Measurements from ENCODE around the gene TIE1. TPM values are rescaled to one million over a fixed set of nuclear protein-coding genes. Genes with fewer than 3 reads are reported as not detected.

Gene TIE1
- total RNA-seq, 2 experiments from 2014 or later: 0.23 to 0.75 TPM

DNA sequence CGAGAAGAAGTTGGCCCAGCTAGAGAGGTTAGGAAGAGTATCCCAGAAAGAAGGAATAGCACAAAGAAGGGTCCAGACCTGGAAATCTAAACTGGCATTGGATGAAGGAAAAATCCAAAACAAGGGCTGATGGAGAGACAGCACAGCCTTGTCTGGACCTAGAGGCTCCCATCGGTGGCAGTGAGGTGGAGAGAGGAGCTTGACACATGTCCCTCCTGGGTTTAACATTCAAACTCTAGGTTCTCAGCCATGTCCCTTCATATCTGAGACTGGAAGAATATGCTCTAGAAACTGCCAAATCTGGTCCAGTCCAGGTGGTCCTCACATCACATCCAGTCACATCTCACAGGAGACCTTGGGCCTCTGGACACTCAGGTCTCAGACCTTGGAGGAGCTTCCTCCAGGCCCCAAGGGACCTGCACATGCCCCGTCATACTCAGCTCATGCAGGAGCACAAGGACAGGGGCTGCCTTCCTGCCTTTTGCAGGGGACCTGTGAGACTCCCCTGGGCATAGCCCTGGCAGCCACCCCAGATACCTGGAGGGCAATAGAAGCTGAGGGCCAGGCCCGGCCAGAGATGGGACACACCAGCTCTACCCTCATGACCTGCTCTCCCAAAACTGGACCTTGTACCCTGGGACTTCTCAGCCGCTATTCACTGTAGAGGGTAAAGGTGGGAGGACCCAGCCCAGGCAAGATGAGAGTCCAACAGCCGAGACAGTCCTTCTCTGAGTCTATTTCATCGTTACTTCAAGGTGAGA is 23.5 kb upstream of the TIE1 start:
- DNase-seq: no peak
- H3K27ac Mint-ChIP-seq: no peak overlapping the region
- ATAC-seq (ENCODE audit: low read depth): no peak
- H3K9me3 Mint-ChIP-seq: peaks cover 7% of the 10 kb centered on the region
- peaks cover 7% of the 10 kb centered on the region for H3K36me3 Mint-ChIP-seq
- peaks cover 12% of the 10 kb centered on the region for H3K4me1 Mint-ChIP-seq
- POLR2A ChIA-PET: interaction anchor here (1.9 kb wide), 1 partner anchor 8 kb away, joined by 4 read pairs; the partner anchor contains the start of gene C1orf210
- no peak overlapping the region for H3K4me3 Mint-ChIP-seq
- no peaks in the 10 kb centered on the region for H3K27me3 Mint-ChIP-seq

DNA sequence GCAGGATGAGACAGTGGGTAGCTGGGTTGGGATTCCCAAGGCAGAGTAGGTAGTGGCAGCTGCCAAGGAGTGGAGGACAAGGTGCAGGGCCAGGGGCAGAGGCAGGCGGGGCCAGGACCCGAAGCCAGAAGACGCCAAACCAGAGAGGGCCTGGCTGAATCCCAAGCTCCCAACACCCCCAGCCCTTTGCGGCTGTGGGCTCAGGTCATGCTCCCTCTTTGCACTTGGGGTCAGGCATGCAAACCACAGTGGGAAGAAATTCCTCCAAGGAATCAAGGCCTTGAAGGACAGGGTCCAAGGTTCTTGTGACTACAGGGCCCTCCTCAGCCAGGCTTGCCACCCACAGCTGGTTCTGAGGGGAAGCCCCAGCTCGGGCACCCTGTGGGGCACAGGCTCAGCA is 21.6 kb upstream of the TIE1 start:
- Mint-ChIP-seq H3K9me3 (peaks cover 7% of the 10 kb centered on the region), H3K36me3 (peaks cover 7% of the 10 kb centered on the region), H3K4me3 (no peak overlapping the region), H3K27ac (no peak overlapping the region), H3K4me1 (peaks cover 11% of the 10 kb centered on the region), H3K27me3 (no peaks in the 10 kb centered on the region)
- POLR2A ChIA-PET: no interaction called here
- DNase-seq: no peak
- ATAC-seq (ENCODE audit: low read depth): no peak

DNA sequence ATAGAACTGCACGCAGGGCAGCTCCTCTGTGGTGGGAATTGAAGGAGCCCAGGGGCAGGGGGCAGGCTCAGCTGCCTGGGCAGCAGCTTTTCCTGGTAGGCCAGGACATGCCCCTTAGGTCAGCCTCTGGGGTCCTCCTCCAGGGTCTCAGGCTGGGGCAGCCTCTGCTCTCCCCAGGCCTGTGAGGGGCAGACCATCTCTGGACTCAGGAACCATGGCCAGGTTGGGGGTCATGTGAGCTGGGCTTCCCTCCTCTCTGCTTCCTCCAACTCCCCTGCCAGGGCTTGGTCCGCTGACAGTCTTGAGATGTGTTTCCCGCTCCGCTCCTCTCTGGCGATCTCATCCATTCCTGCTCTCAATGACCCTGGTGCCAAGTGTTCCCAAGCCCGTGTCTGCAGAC is 21.1 kb upstream of the TIE1 start:
- POLR2A ChIA-PET: no interaction called here
- Mint-ChIP-seq H3K9me3 (peaks cover 4% of the 10 kb centered on the region), H3K36me3 (peaks cover 3% of the 10 kb centered on the region), H3K27ac (no peak overlapping the region), H3K4me3 (no peak overlapping the region), H3K4me1 (peaks cover 6% of the 10 kb centered on the region), H3K27me3 (no peaks in the 10 kb centered on the region)
- DNase-seq: no peak
- no peak for ATAC-seq (ENCODE audit: low read depth)

DNA sequence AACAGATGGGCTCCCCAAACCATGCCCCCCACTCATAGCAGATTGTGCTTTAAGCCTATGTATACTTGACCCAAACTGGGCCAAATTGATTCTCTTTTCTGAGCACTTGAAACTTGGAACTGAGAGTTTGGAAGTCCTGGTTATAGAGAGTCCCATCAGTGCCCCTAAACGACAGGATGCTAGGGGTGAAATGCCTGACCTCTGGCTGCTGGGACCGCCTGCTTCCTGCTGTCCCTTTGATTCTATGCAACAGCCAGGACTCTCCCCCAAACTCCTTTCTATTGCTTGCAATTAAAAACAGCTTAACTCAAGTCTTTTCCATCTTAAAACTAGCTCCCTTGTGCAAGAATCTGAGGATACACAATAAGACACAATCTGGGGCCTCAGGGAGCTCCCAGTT is 20.1 kb upstream of the TIE1 start:
- Mint-ChIP-seq H3K36me3 (no peaks in the 10 kb centered on the region), H3K4me3 (no peak overlapping the region), H3K4me1 (no peaks in the 10 kb centered on the region), H3K27me3 (no peaks in the 10 kb centered on the region), H3K27ac (no peak overlapping the region), H3K9me3 (no peaks in the 10 kb centered on the region)
- POLR2A ChIA-PET: no interaction called here
- ATAC-seq (ENCODE audit: low read depth) (no peak), DNase-seq (no peak)

DNA sequence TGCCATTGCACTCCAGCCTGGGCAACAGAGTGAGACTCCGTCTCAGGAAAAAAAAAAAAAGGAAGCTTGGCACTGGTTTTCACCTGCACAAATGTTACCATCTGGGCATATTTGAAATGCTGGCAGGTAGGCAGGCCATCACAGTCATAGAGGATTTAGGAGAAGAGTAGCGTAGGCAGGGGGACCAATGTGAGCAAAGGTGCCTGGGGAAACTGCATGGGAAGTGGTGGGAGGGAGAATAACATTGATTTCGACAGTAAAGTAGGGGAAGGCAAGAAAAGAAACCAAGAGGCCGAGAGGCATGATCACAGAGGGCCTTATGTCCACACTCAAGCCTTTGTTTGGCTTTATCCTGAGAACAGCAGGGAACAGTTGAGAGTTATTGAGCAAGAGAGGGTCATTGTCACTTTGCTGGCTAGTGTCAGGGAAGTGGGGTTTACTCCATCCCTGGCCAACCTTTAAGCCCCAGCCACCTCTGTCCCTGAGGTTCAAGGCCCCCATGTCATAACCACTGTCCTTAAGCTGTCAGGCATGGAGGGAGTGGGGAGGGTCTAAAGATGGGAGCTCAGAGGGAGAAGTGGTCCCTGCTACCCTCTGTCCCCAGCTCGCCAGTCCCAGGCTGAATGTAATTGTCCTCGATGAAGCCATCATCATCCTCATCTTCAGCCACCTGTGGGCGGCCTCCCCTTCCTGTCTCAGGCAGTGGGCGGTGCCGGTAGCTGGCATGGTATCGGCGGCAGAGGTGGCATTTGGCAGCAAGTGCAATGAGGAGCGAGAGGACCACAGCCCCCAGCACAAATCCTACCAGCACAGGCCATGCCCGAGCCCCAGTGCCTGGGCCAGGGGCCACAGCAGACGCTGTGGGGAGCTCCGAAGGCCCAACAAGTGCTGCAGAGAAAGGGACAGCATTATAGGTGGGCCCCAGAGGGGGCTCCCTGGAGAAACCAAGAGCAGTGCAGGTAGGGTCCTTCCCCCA is 18.3 kb upstream of the TIE1 start:
- POLR2A ChIA-PET: no interaction called here
- H3K4me3 Mint-ChIP-seq: no peak overlapping the region
- H3K27ac Mint-ChIP-seq: no peak overlapping the region
- no peaks in the 10 kb centered on the region for H3K4me1 Mint-ChIP-seq
- no peaks in the 10 kb centered on the region for H3K9me3 Mint-ChIP-seq
- no peaks in the 10 kb centered on the region for H3K36me3 Mint-ChIP-seq
- no peak for ATAC-seq (ENCODE audit: low read depth)
- DNase-seq: no peak
- peaks cover 6% of the 10 kb centered on the region for H3K27me3 Mint-ChIP-seq

DNA sequence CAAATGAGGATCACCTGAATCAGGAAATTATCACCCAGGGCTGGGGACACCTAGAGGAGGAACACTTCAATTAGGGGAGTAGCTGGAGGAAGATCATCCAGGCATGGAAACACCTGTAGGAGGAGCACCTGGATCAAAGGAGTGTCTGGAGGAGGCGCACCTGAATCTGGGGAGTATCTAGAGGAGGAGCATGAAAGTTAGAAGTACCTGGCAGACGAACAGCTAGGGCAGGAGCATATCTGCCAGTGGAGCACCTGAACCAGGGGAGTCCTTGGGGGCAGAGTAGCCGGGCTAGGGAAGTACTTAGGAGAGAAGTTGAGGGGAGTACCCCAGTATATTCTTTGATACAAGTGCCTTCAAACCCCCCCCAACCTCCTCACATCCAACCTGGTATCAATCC is 16.7 kb upstream of the TIE1 start:
- no peak for DNase-seq
- H3K4me1 Mint-ChIP-seq: no peaks in the 10 kb centered on the region
- ATAC-seq (ENCODE audit: low read depth): no peak
- POLR2A ChIA-PET: no interaction called here
- no peaks in the 10 kb centered on the region for H3K36me3 Mint-ChIP-seq
- H3K27me3 Mint-ChIP-seq: peaks cover 6% of the 10 kb centered on the region
- H3K27ac Mint-ChIP-seq: no peak overlapping the region
- no peaks in the 10 kb centered on the region for H3K9me3 Mint-ChIP-seq
- no peak overlapping the region for H3K4me3 Mint-ChIP-seq

DNA sequence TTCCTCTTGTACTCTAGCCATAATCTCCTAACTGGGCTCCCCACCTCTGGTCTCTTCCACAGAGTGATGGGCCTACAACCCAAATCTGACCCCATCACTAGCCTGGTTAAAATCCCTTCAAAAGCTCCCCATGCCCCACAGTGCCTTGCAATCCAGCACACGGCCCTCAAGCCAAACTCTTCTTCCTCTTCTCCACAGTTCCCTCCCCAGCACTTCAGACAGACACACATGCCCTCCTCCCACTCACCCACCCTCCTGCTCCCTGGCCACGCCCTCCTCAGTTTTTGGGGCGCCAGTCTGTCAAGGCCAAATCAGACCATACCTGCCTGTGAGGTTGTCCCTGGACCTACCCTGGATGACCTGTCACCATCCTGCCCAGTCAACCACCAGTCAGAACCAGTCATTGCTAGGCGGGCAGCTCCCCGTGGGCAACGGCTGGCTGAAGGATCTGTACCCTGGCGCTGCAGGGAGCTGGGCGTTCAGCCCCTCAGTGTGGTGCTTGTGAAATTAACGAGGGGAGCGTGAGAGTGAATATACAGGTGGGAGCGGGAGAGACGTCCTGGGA is 16.2 kb upstream of the TIE1 start:
- H3K27me3 Mint-ChIP-seq: peaks cover 6% of the 10 kb centered on the region
- H3K9me3 Mint-ChIP-seq: no peaks in the 10 kb centered on the region
- no peak overlapping the region for H3K27ac Mint-ChIP-seq
- no peaks in the 10 kb centered on the region for H3K36me3 Mint-ChIP-seq
- no peak overlapping the region for H3K4me3 Mint-ChIP-seq
- POLR2A ChIA-PET: no interaction called here
- no peak for ATAC-seq (ENCODE audit: low read depth)
- no peaks in the 10 kb centered on the region for H3K4me1 Mint-ChIP-seq
- no peak for DNase-seq

DNA sequence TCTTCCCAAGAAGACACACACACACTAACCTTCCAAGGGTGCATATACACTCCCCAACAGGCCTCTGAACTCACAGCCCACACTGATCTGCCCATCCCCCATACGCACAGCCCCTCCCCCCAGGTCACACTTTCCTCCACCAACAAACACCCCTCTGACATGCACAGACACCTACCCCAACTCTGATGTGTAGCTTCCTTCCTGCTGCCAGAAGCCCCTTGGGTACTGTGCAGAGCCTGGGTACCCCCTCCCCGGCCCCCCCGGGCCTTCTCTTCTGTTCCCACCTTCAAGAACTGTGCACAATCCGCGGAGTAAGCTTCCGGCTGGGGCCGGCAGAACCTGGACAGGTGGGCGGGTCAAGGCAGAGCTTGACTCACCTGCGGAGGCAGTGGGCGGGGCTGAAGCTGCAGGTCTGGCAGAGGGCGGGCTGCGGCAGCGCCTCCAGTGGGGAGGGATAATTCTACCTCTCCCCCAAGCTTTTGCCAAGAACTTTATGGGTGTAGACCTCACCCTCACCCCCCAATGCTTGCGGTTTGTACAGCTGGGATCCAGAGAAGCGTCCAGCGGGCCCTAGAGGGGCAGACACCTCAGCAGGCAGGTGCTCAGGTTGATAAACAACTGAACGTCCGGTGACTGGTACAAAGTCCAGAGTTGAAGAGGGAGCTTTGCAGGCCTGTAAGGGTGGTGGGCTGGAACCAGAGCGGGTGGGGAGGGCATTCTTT is 15.4 kb upstream of the TIE1 start, which contains the start of gene C1orf210:
Gene C1orf210 (minus strand): TSS at position 313 of the 722 bp plus-strand sequence. CDS start 2,311 bp downstream, outside the sequence.
- Mint-ChIP-seq H3K4me1 (no peaks in the 10 kb centered on the region), H3K9me3 (no peaks in the 10 kb centered on the region), H3K27me3 (peaks cover 6% of the 10 kb centered on the region), H3K27ac (no peak within 1 kb of the TSS), H3K4me3 (no peak within 1 kb of the TSS), H3K36me3 (no peaks in the 10 kb centered on the region)
- ATAC-seq (ENCODE audit: low read depth) (no peak), DNase-seq (no peak)
- POLR2A ChIA-PET: interaction anchor here (1.0 kb wide), 1 partner anchor 9 kb away, joined by 4 read pairs; no protein-coding TSS in a partner anchor

DNA sequence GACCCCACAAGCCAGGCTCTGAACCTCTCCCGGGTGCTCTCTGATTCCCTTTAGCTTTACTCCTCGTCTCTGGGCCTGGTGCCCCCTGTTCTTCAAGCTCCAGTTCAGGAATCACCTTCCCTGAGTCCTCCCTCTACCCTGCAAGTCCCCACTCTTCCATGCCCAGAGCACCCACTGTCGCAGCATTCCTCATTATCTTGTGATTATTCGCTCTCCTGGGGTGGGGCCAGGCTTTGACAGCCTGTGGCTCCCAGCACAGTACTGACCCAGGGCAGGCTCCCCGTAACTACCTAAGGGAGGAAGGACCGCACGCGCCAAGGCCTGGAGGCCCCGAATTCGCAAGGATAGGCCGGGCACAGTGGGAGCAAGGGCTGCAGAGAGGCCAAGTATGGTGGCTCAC is 14.7 kb upstream of the TIE1 start:
- POLR2A ChIA-PET: interaction anchor here (1.0 kb wide), 1 partner anchor 10 kb away, joined by 4 read pairs; no protein-coding TSS in a partner anchor
- no peaks in the 10 kb centered on the region for H3K9me3 Mint-ChIP-seq
- H3K4me3 Mint-ChIP-seq: no peak overlapping the region
- peaks cover 6% of the 10 kb centered on the region for H3K27me3 Mint-ChIP-seq
- no peak overlapping the region for H3K27ac Mint-ChIP-seq
- DNase-seq: no peak
- H3K36me3 Mint-ChIP-seq: no peaks in the 10 kb centered on the region
- no peaks in the 10 kb centered on the region for H3K4me1 Mint-ChIP-seq
- no peak for ATAC-seq (ENCODE audit: low read depth)

DNA sequence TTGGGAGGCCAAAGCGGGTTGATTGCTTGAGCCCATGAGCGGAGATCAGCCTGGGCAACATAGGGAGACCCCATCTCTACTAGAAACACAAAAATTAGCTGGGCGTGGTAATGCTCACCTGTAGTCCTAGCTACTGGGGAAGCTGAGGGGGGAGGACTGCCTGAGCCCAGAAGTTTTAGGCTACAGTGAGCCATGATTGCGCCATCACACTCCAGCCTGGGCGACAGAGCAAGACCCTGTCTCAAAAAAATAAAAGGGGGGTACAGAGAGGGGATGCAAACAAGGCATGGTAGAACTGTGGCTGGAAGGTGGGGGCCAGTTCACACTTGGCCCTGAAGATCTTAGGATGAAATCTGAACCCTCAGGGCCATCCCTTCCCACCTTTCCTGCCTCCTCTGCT is 14.2 kb upstream of the TIE1 start:
- H3K4me1 Mint-ChIP-seq: no peaks in the 10 kb centered on the region
- H3K27me3 Mint-ChIP-seq: peaks cover 6% of the 10 kb centered on the region
- ATAC-seq (ENCODE audit: low read depth) (no peak), DNase-seq (no peak)
- no peak overlapping the region for H3K4me3 Mint-ChIP-seq
- H3K27ac Mint-ChIP-seq: no peak overlapping the region
- H3K9me3 Mint-ChIP-seq: no peaks in the 10 kb centered on the region
- POLR2A ChIA-PET: no interaction called here
- H3K36me3 Mint-ChIP-seq: no peaks in the 10 kb centered on the region

DNA sequence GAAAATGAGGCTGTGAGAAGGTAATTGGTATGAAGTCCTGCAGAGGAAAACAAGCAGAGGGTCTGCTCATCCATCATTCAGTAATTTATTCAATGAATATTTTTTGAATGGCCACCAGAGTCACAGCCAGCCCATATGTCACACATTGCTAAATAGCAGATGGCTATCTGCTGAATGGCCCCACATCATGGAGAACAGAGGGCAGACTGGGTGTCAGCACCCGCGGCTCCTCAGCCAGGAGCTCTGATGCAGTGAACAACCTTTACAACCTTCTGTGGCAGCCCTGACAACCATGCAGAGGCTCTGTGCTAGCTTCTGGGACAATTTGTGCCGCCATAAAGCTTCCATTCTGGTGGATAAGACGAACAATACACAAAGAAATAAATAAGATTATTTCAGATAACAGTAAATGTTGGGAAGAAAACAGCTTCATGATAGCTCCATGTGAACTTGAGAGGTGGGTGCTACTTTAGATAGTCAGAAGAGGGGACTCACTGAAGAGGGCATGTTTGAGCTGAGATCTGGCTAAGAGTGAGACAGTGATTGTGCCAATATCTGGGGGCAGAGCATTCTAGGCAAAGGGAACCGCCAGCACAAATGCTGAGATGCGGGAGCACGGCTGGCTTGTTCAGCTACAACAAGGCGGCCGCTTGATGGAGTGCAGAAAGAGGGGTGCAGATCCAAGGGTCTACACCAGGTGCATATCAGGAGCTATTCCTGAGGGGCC is 12.6 kb upstream of the TIE1 start:
- Mint-ChIP-seq H3K27ac (no peak overlapping the region), H3K27me3 (peaks cover 6% of the 10 kb centered on the region), H3K4me3 (no peak overlapping the region), H3K36me3 (no peaks in the 10 kb centered on the region), H3K9me3 (no peaks in the 10 kb centered on the region), H3K4me1 (no peaks in the 10 kb centered on the region)
- DNase-seq (no peak), ATAC-seq (ENCODE audit: low read depth) (no peak)
- POLR2A ChIA-PET: no interaction called here

DNA sequence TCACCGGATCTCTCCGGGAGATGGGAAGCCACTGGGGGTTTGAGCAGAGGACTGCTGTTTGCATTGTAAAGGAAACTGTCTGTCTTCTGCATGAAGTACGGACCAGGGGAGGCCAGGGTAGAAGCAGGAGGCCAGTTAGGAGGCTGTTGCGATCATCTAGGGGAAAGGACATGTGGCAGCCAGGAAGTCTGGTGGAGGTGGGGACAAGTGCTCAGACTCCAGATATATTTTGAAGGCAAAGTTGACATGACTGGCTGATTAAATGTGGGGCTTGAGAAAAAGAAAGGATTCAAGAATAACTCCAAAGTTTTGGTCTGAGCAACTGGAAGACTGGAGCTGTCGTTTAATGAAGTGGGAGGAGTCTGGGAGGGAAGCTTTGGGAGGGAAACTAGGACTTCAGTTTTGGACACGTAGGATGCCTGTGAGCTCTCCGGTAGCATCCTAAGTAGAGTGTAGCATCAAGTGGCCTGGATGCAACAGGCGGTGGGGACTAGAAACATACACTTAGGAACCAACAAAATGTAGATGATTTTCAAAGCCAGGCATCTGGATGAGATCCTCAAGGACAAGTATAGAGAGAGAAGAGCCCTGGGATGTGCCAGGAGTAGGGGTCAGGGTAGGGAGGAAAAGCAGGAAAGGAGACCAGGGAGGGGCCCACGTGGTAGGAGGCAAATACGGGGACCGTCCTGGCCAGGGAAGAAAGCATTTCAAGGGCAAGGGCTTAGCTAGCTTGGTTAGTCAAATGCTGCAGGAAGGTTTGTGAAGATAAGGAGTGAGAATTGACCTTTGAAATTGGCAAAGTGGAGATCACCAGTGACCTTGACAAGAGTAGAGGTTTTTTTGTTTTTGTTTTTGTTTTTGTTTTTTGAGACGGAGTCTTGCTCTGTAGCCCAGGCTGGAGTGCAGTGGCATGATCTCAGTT is 11.7 kb upstream of the TIE1 start:
- Mint-ChIP-seq H3K4me3 (no peak overlapping the region), H3K27me3 (peaks cover 6% of the 10 kb centered on the region), H3K4me1 (no peaks in the 10 kb centered on the region), H3K9me3 (no peaks in the 10 kb centered on the region), H3K36me3 (no peaks in the 10 kb centered on the region), H3K27ac (no peak overlapping the region)
- POLR2A ChIA-PET: no interaction called here
- no peak for ATAC-seq (ENCODE audit: low read depth)
- DNase-seq: no peak

Data from activated naive CD8-positive, alpha-beta T cell treated with anti-CD3 and anti-CD28 coated beads, Interleukin-2, amount 10 ng/mL, durations not matched to agents 7 days and 5 days (primary cell).